Globus pallidus (tissue), 1 donor: ENCODE results near the gene ENTPD2.

Source experiments
- DNase-seq: peaks from one replicate; pipeline ENCODE4 v3.0.0-alpha.2; 2015; ENCODE audit warnings: low spot score

Gene ENTPD2

DNA sequence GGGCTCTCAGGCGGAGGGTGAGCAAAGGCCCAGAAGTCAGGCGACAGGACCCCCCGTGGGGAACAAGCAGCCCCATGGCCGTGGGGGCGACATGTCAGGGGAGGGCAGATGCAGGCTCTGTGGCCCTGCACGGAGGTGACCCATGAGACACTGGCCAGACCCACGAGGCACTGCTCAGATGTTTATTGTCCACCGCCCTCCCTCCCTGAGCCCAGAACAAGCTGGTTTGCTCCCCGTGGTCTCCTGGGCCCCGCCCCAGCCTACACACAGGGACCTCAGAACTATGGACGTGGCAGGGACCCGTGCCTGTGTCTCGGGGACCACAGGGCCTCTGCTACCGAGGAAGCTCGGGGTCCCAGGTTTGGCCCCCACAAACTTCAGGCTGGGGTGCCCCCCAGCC, 23.9 kb downstream of the ENTPD2 start:
- no peak for DNase-seq

DNA sequence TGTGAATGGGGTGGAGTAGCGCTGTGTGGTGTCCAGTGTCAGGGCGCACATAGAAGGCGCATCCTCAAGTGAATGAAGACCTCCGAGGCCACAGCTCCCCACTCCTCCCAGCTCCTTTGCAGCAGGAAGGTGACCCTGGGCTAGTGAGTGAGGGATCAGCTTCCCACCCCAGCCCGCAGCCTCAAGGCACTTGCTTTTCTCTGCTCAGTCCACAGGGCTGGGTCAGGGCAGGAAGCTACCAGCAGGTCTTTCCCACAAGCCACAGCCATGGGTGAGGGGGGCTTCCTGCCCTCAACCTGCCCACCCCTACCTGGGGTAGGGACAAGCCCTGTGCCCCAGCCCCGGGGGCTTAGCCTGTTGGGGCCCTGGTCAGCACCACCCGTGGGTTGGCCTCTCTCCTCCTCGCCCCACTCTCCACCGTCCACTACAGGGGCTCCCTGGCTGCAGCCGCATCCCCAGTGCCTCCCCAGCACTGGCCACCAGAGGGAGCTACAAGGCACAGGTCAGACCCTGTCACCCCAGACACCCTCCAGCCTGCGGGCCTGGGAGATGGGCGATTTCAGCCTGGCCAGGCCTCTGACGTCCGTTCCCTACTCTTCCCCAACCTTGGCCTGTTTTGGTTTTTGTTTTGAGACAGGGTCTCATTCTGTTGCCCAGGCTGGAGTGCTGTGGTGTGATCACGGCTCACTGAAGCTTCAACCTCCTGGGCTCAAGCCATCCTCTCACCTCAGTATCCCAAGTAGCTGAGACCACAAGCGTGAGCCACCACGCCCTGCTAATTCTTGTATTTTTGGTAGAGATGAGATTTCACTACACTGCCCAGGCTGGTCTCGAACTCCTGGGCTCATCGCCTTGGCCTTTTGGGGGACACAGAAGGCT, 24.6 kb downstream of the ENTPD2 start:
- DNase-seq = peak; percentile 85

DNA sequence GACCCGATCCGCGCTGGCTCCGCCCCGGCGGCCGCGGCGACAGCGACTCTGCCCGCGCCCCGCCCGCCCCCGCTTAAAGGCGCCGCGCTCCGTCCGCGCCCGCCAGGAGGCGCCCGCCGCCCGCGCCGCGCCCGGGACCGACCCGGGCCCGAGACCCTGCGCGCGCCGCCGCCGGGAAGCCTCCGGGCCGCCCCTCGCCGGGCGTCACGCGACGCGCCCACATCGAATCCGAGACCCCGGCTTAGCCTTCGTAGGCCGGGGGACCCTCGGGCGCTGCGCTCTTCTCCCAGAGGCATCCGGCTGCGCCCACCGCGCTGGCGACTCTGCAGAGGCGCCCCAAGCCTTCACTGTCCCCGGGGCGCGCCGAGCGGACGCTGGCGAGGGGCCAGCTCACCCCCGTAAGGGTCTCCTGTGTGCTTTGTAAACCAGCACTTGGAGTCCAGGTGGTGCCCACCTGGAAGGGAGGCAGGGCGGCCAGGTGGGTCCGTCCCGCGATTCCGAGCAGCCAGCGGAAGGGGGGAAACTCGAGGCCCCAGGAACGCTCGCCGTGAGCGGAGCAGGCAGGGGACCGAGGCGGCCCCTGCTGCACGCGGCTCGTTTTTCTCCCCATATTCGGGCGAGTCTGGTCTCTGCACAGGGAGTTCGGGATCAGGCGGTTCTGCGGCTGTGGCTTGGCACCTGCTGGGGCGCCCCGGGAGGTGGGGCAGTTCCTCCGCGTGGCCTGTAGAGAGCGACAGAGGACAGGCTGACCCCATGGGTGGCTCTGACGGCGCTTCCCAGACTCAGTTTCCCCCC, 25.4 kb downstream of the ENTPD2 start:
- peak; percentile 78 for DNase-seq

DNA sequence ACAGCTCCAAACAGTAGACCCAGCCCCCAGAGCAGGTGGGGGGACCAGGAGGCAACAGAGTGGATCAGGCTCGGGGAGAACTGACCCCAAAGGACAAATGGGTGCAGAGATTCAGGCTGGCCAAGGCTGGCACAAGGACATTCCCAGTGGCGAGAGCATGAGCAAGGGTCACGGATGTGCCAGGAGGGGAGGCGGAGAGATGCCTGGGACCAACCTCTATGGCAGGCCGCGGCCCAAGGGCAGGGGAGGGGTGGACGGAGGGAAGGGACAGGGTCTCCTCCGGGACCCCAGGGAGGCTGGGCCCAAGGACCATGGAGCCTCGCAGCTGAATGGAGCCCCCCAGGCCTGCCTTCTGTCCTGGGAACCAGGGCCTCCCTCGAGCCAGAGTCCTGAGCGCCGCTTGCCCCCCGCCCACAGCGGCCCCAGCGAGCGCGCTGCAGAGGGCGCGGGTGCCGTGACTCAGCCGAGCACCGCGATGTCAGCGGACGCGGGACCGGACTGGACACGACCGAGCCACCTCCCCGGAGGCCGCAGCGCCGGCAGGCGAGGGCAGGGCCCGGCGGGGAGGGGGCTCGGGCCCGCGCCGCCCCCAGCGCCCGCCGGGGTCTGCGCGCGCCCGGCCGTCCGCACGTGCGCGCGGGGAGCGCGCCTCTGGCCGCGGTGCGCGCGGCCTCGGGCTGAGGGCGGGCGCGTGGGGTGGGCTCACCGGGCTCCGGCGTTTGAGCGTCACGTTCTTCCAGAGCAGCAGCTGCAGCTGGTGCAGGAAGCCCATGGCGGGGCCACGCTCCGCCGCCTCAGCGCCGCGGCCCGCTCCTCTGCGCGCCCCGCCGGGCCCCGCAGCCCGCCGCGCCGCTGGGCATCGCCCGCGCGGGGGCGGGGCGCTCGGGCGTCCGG, 26.2 kb downstream of the ENTPD2 start, which contains the start of gene ABCA2:
TSS of gene ABCA2 (minus strand) at position 869 of the 894 bp plus-strand sequence. CDS start at position 772, 97 bp downstream.
- DNase-seq = peak; percentile 44

DNA sequence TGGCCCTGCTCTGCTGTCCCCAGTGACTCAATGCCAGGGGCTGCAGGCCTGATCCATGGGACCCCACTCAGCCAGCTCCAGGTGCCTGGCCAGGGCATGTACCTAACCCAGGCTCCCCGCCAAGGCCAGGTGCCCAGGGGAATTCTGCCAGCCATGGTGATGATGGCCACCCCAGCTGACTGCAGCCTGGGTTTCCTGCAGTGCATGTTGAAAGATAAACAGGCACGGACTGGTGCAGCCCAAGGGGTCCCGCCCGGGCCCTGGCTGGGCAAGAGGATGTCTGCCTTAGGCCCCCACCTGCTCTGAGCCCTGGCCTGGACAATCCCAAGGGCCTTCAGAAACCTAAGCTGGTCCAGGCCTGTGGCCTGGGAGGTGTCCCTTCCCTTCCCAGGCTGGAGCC, 27.0 kb downstream of the ENTPD2 start:
- DNase-seq = peak; percentile 54

DNA sequence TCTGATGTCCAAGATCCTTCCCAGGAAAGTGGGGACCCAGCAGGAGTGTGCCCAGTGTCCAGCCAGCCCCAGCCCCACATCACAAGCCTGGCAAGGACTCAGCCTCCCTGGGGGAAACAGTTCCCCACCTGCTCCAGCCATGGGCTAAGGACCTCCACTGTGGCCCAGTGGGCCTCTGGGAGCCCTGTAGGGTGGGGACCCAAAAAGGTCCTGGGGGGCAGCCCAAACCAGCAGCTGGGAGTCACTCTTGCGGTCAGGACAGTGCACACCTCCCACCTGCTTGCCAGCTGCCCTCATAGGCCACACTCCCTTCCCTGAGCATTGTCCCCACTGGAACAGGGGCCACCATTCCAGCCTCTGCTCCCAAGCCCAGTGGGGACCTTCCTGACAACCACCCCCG, 27.5 kb downstream of the ENTPD2 start:
- no peak for DNase-seq

DNA sequence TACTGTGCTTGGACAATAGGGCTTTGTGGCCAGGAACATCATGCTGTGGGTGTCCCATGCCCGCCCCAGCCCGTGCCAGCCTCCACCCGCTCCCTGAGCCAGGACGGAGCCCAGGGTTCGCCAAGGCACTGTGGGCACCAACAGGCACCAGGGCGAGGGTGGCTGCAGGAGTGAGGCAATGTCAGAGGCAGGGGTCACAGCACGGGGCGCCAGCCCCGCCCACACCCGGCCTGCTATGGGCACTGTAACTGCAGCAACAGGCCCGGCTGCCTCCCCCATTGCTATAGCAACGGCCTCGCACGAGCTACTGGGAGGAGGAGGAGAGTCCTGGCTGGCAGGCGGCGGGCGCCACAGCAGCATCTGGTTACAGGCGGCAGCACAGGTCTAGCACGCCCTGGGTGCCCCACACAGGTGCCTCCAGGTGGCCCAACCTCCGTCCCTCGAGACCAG, 28.3 kb downstream of the ENTPD2 start:
- DNase-seq = peak; percentile 99

DNA sequence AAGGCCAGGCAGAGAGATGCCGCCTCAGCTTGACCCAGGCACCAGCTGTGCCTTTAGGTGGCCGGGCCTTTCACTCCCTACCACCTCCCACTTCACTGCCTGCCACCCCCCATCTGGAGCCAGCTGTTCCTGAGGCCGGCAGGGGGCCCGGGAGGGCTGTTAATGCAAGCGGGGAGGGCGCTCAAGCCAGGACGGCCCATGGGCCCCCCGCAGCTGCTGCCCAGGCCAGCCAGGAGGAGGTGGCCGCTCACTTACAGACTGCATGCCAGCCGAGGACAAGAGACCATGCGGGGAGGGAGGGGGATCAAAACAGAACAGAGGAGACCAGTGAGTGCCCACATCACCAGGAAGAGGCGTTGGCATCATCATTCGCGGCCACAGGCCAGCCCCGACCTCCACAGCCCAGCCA, 30.3 kb downstream of the ENTPD2 start:
- DNase-seq = peak; percentile 80

DNA sequence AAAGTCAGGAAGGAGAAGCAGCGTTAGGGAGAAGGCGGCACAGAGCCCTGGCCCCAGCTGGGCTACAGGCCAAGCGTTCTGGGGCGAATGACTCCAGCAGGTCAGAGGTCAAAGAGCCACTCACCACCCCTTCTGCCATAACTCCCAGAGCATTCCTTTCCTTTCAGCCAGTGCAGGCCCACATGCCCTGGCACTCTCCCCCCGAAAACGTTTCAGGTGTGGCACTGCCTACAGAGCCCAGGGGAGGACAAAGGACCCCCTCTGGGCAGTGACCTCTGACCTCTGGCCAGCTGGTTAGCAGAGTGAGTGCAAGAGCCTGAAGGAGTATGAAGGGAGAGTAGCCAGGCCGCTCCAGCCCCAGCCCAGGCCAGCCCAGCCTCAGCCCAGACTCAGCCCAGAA, 30.7 kb downstream of the ENTPD2 start:
- no peak for DNase-seq

DNA sequence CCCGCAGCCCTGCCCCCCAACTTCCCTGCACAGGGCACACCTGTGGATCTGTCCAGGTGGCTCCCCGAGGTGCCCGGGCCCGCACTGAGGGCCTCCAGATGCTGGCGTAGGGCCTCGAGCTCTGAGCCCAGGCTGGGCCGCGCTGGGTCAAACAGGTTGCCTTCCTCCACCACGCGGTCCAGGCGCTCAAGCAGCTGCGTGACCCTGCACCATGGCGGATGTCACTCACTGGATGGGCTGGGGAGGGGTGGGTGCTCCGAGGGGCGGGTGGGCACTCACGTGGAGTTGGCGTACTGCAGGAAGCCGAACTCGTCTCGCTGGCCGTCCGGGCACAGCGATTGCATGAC, 31.2 kb downstream of the ENTPD2 start:
- DNase-seq = no peak

DNA sequence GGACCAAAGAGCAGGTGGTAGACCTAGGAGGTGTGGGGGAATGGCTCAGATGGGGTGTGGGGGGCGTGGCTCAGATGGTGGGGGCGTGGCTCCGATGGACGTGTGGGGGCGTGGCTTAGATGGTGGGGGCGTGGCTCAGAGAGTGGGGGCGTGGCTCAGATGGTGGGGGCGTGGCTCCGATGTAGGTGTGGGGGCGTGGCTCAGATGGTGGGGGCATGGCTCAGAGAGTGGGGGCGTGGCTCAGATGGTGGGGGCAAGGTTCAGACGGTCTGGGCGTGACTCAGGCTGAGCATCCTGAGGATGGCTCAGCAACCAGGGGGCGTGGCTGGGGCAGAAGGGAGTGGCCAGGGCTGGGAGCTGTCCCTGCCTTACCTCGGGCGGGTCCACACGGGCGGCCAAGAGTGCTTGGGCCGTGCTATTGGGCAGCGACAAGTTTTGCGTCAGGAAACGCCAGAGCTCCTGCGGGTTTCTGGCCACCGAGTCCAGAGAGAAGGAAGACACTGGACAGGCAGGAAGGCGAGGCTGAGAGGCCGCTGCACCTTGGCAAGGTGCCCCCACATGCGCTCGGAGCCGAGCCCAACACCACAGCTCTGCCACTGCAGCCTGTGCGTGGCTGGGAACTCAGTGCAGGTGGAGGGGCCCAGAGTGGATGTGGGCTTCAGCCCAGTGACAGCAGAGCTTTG, 31.7 kb downstream of the ENTPD2 start:
- peak; percentile 97 for DNase-seq

DNA sequence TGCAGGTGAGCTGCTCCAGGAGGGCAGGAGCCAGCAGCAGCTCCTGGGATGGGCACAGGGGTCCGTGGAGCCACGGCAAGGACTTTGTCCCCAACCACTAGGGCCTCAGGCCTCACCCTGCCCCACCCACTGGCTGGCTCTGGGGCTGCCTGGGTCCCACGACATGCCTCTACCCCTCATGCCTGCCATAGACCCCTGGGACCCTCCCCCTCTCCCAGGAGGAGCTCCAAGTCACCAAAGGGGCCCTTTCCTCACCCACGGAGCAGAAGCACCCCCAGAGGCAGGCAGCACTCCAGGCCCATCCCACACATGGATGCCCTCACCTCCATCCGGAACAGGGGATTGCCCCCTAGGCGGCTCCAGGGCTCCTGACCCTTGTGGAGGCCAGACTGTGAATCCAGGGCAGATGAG, 32.3 kb downstream of the ENTPD2 start:
- DNase-seq = no peak

DNA sequence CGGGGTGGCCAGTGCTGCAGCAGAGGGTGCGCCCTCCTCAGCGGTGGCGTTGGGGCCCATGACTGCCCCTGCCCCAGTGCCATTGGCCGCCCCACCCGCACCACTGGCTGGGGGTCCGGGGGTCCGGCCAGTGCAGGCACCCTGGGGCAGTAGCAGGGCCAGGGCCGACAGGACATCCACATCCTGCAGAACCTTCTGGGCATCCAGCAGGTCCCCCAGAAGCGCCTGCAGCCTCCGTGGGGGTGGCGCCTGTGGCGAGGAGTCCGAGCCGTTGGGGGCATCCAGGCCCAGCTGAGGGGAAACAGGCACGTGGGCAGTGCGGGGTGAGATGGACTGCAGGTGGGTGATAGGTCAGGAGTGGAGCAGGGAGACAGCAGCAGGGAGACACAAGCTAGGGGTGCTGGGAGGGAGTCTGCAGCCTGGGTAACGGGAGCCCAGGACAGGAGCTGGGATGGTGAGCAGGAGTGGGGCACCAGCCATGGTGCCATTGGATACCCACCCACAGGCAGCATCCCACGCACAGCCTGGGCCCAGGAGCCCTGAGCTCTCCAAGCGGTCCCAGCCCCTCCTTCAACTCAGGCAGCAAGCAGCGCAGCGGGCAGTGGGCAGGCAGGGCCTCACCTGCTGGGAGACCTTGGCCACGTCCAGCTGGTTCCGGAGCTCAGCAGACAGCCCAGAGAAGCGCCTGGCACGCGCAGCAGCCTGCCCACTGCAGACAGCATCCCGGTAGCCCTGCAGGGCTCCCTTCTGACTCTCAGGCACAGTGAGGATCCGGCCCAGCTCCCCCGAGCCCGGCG, 32.9 kb downstream of the ENTPD2 start:
- no peak for DNase-seq

DNA sequence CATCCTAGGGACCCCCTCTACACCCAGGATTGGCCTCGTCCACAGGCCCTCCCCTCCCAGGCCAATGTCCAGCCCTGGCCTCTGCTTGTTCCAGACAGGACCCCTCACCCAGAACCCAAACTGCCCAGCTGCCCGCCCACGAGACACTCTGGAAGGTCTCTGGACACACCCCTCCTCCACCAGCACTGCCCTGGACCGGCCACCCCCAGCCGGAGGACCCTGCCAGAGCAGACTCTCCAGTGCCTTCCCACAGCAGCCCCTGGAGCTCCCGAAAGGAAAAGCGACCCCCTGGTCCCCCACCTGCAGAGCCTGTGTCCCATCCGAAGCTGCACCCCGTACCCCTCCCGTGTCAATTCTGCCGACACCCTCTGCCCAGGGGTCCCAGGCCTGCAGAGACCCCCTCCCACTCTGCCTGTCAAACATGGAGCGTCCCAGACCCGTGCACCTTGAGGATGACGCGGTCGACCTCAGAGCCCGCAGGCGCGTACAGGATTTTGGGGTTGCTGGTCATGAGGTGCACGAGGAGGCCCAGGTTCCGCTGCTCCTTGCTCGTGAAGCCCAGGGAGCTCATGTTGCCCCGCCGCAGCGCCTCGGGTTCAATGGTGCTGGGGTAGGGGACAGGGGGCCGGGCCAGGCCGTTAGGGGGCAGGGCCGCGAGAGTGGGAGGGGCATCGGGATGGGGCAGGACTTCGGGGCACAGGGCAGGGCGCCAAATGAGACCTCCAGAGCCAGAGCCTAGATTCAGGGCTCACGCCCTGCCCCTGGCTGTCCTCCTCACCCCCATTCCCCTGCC, 33.8 kb downstream of the ENTPD2 start:
- no peak for DNase-seq

DNA sequence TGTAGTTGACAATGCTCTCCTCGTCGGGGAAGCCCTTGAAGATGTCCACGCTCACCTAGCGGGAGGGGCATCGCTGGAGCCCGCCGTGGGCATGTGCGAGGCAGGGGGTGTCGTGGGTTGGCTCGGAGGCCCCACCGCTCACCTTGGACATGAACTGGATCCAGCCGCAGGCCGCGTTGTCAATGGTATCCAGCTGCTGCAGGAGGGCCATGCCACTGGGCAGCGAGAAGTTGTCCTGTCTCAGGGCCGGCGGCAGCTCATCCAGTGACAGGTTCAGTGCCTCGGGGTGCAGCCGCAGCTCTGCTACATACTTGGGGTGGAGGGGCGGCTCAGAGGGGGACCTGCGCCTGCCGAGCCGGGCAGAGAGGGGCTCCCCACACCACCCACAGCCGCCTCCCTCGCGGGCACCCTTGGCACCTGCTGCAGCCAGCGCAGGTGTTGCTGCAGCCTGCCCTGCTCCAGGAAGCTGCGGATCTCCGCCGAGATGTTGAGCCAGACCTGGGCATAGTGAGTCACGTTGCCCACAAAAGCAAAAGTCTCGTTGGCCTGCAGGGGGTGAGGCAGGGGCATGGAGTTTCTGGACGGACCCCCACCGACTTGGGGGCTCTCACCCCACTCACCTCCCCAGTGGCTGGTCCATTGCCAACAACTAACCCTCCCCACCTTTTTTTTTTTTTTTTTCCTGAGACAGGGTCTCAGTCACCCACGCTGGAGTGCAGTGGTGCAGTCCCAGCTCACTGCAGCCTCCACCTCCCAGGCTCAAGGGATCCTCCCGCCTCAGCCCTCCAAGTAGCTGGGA, 34.9 kb downstream of the ENTPD2 start:
- no peak for DNase-seq

DNA sequence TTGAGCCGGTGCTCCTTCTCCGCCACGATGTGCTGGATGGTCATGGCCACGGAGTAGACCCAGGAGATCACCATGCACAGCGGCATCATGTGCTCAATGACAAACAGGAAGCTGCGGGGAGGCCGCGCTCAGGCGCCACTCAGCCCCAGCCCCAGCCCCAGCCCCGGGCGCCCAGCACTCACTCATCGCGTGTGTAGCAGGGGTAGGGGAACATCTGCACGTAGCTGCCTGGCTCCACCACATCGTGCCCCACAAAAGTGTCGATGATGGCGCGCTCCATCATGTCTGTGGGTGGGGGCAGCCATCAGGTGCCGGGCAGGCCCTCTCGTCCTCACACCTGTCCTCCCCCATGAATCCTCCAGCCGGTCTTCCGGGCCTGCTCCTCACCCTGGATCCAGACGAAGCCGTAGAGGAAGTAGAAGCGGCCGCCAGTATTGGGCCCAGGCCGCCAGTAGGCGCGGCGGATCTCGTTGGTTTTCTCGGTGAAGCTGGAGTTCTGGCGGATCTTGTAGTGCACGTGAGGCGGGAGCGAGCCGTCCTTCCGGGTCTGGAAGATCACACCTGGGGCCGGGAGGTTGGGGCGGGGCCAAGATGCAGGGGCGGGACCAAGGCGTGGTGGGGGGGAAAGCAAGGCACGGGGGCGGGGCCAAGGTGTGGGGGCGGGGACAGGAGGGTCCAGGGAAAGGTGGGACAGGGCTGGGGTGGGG, 35.9 kb downstream of the ENTPD2 start:
- no peak for DNase-seq

DNA sequence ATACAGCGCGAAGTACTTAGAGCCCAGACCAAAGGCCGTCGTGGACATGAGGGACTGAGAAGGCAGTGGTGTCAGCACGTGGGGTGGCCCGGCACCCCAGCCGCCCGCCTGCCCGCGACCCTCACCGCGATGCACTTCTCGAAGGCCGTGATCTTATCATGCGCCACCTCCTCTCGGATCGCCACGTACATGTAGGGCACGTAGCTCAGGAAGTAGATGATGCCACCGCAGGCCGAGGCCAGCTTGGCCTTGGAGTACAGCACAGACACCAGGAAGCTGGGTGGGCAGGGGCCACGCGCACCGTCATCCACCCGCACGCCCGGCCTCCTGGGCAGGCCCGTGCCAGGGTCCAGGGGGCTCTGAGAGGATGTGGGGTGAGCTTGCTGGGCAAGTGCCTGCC, 36.8 kb downstream of the ENTPD2 start:
- DNase-seq = no peak

DNA sequence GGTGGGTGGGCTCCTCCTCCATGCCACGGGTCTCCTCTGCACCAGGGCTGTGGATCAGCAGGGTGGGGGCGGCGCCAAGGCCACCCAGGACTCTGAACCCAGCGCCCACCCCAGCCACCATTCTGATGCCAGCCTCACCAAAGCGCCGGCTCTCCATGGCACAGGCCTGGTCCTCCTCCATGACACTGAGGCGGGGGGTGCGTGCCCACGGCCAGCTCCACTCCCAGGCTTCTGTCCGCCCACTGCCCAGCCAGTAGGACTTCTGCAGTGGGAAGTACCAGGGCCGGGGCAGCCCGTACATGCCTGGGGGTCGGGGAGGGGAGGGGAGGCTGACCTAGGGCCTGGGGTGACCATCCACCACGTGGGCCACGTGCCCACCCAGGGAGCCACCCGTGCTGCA, 37.4 kb downstream of the ENTPD2 start:
- DNase-seq = no peak
